ENCODE results near the gene TMSB4Y. TPM values are rescaled to one million over a fixed set of nuclear protein-coding genes. Genes with fewer than 3 reads are reported as not detected.

TMSB4Y gene
- not detected for total RNA-seq

DNA sequence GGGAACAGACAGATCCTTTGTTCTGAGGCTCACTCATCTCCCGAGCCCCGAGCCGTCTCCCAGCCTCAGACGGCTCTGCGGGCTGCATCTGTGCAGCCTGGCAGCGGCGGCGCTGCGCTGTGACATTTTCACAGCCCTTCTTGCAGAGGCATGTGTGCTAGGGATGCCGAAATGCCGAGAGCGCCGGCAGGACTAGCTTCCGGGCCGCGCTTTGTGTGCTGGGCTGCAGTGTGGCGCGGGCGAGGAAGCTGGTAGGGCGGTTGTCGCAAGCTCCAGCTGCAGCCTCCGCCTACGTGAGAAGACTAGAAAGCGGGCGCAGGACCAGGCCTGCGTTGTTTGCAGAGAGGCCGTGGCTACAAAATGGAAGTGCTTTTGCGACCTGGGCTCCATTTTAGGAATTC is at the start of gene TMSB4Y:
TSS of gene TMSB4Y (plus strand) at position 332 of the 401 bp plus-strand sequence.
- Histone ChIP-seq H3K27ac (no peak within 1 kb of the TSS), H3K36me3 (no peaks in the 10 kb centered on the region), H3K4me3 (no peak within 1 kb of the TSS), H3K27me3 (no peaks in the 10 kb centered on the region), H3K4me1 (no peaks in the 10 kb centered on the region), H3K9me3 (no peaks in the 10 kb centered on the region)
- TF ChIP-seq, protein P1, sequence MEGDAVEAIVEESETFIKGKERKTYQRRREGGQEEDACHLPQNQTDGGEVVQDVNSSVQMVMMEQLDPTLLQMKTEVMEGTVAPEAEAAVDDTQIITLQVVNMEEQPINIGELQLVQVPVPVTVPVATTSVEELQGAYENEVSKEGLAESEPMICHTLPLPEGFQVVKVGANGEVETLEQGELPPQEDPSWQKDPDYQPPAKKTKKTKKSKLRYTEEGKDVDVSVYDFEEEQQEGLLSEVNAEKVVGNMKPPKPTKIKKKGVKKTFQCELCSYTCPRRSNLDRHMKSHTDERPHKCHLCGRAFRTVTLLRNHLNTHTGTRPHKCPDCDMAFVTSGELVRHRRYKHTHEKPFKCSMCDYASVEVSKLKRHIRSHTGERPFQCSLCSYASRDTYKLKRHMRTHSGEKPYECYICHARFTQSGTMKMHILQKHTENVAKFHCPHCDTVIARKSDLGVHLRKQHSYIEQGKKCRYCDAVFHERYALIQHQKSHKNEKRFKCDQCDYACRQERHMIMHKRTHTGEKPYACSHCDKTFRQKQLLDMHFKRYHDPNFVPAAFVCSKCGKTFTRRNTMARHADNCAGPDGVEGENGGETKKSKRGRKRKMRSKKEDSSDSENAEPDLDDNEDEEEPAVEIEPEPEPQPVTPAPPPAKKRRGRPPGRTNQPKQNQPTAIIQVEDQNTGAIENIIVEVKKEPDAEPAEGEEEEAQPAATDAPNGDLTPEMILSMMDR (IDR thresholded peaks at IDR 0.05), result no peak
- DNase-seq (ENCODE audit: low spot score), result no peak

DNA sequence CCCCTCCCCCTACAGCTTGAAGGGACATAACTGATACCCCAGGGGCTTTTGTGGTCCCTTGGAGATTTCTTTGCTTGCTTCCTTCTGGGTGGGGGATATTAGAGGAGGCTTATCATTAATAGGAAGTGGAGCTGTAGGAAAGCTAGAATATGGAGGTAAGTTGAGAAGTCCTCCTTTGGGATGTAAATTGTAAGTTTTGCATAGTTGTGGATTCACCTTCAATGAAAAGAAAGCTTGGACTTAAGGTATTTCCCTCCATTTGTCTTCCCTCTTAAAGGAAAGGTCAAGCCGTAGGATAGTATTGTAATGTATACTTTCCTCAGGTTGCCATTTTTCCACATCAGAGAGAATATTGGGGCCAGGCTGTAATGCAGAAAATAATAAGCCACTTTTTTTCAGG is 39.5 kb upstream of the TMSB4Y start:
- H3K4me1 ChIP-seq, result no peaks in the 10 kb centered on the region
- H3K27ac ChIP-seq, result no peak overlapping the region
- DNase-seq (ENCODE audit: low spot score), result no peak
- H3K4me3 ChIP-seq, result no peak overlapping the region
- no peaks in the 10 kb centered on the region for H3K36me3 ChIP-seq
- no peaks in the 10 kb centered on the region for H3K9me3 ChIP-seq
- H3K27me3 ChIP-seq, result no peaks in the 10 kb centered on the region
- TF ChIP-seq, protein P1 (IDR thresholded peaks at IDR 0.05), result no peak

- TF ChIP-seq, protein P1 (IDR thresholded peaks at IDR 0.05), result no peak
Measured at GRCh38 chrY:13671122-13671521, 32.6 kb upstream of the TMSB4Y start.

DNA sequence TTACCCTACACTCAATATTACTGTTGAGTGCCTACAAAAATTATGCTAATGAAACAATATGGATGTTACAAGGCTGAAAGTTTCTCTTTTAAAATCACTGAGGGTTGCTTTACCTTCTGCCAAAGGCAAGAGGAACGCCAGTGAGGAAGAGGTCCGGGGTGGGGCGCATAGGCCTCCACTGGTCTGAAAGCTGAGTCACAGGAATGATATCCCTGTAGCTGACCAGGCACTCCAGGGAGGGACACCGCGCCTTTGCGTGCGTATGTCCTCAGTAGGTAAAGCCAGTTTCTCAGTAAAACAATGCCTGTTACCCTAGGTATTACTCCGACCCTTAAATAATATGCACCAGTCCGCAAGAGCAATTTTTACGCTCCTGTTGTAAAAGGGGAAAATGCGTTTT is 1.4 kb upstream of the TMSB4Y start:
- H3K4me3 ChIP-seq, result no peak overlapping the region
- no peaks in the 10 kb centered on the region for H3K27me3 ChIP-seq
- no peaks in the 10 kb centered on the region for H3K36me3 ChIP-seq
- H3K4me1 ChIP-seq, result no peaks in the 10 kb centered on the region
- H3K9me3 ChIP-seq, result no peaks in the 10 kb centered on the region
- TF ChIP-seq, protein P1 (IDR thresholded peaks at IDR 0.05), result no peak
- DNase-seq (ENCODE audit: low spot score), result no peak
- H3K27ac ChIP-seq, result no peak overlapping the region

More at GRCh38 chrY:13671122-13671521, 32.6 kb upstream of the TMSB4Y start:
- Histone ChIP-seq H3K4me3 (no peak overlapping the region), H3K36me3 (no peaks in the 10 kb centered on the region), H3K4me1 (no peaks in the 10 kb centered on the region), H3K27ac (no peak overlapping the region), H3K9me3 (no peaks in the 10 kb centered on the region), H3K27me3 (no peaks in the 10 kb centered on the region)
- no peak for DNase-seq (ENCODE audit: low spot score)

DNA sequence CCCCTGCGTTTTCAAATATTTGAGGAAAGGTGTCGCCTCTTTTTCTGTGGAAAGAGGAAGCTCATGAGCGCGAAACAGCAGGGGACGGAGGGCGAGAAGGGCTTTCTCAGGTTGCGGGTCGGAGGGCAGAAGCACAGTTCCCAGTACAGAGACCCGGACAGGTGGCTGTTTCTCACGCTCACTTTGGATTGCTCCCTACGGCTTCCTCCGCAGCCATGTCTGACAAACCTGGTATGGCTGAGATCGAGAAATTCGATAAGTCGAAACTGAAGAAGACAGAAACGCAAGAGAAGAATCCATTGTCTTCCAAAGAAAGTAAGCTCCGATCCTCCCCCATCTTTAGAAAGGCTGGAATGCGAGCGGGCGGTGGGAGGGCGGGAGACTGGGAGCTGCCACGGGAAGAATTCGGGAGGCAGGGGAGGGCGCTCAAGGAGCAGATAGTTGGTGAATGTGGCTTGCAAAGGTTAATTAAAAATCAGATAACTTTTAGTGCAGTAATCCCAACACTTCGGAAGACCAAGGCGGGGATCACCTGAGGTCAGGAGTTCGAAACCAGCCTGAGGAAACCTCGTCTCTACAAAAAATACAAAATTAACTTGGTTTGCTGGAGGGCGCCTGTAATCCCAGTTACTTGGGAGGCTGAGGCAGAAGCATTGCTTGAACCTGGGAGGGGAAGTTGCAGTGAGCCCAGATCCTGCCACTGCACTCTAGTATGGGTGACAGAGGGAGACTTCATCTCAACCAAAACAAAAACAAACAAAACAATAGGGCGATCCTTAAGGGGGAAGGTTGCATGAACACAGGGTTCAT is 627 bp downstream of the TMSB4Y start:
- Histone ChIP-seq H3K4me1 (no peaks in the 10 kb centered on the region), H3K9me3 (no peaks in the 10 kb centered on the region), H3K36me3 (no peaks in the 10 kb centered on the region), H3K4me3 (no peak overlapping the region), H3K27ac (no peak overlapping the region), H3K27me3 (no peaks in the 10 kb centered on the region)
- DNase-seq (ENCODE audit: low spot score), result no peak
- TF ChIP-seq, protein P1 (IDR thresholded peaks at IDR 0.05), result no peak

GRCh38 chrY:13705197-13705596 is 1.5 kb downstream of the TMSB4Y start:
- Histone ChIP-seq H3K27ac (no peak overlapping the region), H3K36me3 (no peaks in the 10 kb centered on the region), H3K4me3 (no peak overlapping the region), H3K9me3 (no peaks in the 10 kb centered on the region), H3K27me3 (no peaks in the 10 kb centered on the region), H3K4me1 (no peaks in the 10 kb centered on the region)
- TF ChIP-seq, protein P1 (IDR thresholded peaks at IDR 0.05), result no peak
- DNase-seq (ENCODE audit: low spot score), result no peak

Data from right atrium auricular region (tissue), 2 donors.